ENCODE results near the gene TOP2B. TPM values are rescaled to one million over a fixed set of nuclear protein-coding genes. Genes with fewer than 3 reads are reported as not detected.

Gene TOP2B
- total RNA-seq, 2 donors from 2014 or later: 71.2 to 85.9 TPM

DNA sequence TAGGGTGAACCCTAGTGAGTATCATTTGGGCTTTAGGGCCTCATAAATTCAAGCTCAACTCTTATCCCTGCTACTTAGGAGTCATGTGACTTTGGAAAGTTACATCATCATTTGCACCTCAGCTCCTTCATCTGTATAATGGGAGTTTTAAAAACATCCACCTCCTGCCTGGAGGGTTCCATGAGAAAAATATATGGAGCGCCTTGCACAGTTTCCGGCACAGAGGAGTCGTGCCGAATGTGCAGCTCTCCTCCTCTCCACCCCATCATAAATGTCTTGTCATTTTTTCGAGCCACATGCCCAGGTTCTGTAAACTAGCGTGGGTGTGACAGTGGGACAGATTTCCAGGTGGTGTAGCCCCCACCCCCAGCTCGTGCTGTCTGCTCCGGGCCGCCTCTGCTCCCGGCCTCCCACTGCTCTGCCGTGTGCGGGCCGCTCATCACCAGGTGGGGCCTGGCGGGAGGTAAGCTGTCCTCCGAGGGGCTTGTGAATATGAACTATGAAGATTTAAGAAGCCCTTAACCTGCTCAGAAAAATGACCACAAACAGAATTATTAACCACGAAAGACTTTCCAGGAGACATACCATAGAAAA lies 90.4 kb downstream of the TOP2B start:
- H3K27ac Mint-ChIP-seq: no peak overlapping the region
- H3K27me3 Mint-ChIP-seq: peaks cover 11% of the 10 kb centered on the region
- no peaks in the 10 kb centered on the region for H3K4me1 Mint-ChIP-seq
- no peak overlapping the region for H3K4me3 Mint-ChIP-seq
- ATAC-seq (replicated peaks): no peak
- H3K36me3 Mint-ChIP-seq (ENCODE audit: low read depth): no peaks in the 10 kb centered on the region
- H3K9me3 Mint-ChIP-seq: no peaks in the 10 kb centered on the region

DNA sequence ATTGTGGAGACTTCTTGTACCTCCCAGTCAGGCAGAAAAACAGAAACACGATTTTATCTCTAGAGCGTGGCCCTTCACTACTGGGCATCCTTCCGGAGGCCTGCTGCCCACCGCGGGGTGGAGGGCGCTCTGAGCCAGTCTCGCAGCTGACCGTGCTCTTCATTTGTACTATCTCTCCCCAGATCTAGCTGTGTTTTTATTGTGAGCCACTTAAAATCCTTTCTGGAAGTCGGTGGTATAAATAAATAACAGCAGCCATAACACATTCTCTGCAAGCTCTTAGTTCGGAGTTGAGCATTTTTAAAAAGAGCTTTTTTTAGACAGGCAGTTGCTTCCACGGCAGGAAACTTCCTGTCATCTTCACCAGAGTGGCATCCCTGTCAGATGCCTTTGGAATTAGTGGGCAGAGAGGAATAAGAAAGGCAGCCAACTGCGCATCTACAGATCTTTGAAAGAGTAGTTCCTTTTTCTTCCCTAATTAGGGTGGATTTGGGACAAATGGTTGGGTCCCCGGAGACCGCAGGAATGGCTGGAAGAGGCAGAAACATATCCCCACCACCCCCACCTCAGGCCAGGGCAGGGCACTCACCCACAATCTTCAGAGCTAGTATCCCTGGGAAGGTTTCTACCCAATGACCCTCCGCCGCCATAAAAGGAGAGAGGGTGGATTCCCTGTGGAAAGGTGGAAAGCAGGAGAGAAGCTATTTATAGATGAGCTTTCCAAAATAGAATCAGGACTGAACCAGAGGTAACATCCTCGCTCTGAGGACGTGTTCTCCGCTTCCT lies 91.1 kb downstream of the TOP2B start:
- ATAC-seq (replicated peaks): no peak
- Mint-ChIP-seq H3K27ac (no peak overlapping the region), H3K36me3 (ENCODE audit: low read depth) (no peaks in the 10 kb centered on the region), H3K4me1 (no peaks in the 10 kb centered on the region), H3K4me3 (no peak overlapping the region), H3K27me3 (peaks cover 10% of the 10 kb centered on the region), H3K9me3 (no peaks in the 10 kb centered on the region)

DNA sequence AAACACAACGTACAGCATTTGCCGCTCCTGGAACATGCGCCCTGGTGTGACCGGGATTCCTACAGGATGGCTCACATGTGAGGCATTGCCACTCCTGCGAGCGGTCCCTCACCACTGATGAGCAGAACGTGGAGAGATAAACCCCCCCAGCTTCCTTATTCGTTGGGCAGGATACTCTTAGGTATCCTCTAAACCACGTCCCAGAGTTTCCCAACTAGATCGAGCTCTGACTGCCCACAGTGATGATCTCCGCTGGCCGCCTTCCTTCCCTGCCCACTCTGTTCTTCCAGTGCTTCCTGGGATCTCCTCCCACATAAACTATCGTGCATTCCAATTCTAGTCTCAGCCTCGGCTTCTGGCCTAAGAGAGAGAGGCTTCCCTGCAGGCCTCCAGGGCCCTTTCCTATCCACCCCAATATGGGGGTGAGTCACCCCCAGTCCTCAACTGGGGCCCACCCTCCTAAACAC lies 91.8 kb downstream of the TOP2B start:
- ATAC-seq (replicated peaks): no peak
- Mint-ChIP-seq H3K4me1 (no peaks in the 10 kb centered on the region), H3K27me3 (peaks cover 4% of the 10 kb centered on the region), H3K36me3 (ENCODE audit: low read depth) (no peaks in the 10 kb centered on the region), H3K4me3 (no peak overlapping the region), H3K27ac (no peak overlapping the region), H3K9me3 (no peaks in the 10 kb centered on the region)

DNA sequence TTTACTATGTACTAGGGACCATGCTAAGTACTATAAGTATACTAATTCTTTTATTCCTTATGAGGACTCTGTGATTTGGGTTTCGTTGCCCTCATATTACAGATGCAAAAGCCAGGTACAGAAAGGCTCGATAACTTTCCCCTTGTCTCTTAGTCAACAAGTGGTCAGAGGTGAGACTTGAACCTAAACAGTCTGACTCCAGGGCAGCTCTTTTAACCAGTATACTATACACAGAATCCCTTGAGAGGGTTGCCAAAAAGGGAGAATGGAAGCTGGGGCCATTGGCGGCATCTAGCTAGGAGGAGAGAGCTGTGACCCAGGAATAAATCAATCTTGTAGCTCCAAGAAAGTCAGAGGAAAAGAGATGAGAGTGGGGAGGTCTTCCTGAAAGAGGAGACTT lies 92.4 kb downstream of the TOP2B start:
- Mint-ChIP-seq H3K27ac (no peak overlapping the region), H3K9me3 (no peaks in the 10 kb centered on the region), H3K4me3 (no peak overlapping the region), H3K27me3 (peaks cover 3% of the 10 kb centered on the region), H3K36me3 (ENCODE audit: low read depth) (no peaks in the 10 kb centered on the region), H3K4me1 (no peaks in the 10 kb centered on the region)
- ATAC-seq (replicated peaks): no peak

DNA sequence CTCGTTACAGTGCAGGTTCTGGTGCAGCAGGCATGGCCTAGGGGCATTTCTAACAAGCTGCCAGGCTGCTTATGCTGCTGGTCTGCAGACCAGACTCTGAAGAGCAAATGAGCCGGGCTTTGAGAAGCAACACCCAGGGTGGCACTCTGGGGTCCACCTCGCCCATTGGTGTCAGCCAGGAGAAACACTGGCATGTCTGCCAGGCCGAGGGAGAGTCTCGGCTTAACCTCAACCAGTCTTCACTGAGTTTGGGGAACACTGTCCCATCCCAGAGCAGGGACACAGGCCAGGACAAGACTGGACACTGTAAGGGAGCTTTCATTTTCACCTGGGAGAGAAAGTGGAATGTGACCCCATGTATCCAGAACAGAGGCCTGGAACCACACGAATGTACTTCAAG lies 93.4 kb downstream of the TOP2B start:
- H3K4me3 Mint-ChIP-seq: no peak overlapping the region
- ATAC-seq (replicated peaks): no peak
- H3K27me3 Mint-ChIP-seq: no peaks in the 10 kb centered on the region
- H3K36me3 Mint-ChIP-seq (ENCODE audit: low read depth): no peaks in the 10 kb centered on the region
- H3K27ac Mint-ChIP-seq: no peak overlapping the region
- H3K9me3 Mint-ChIP-seq: no peaks in the 10 kb centered on the region
- H3K4me1 Mint-ChIP-seq: no peaks in the 10 kb centered on the region

DNA sequence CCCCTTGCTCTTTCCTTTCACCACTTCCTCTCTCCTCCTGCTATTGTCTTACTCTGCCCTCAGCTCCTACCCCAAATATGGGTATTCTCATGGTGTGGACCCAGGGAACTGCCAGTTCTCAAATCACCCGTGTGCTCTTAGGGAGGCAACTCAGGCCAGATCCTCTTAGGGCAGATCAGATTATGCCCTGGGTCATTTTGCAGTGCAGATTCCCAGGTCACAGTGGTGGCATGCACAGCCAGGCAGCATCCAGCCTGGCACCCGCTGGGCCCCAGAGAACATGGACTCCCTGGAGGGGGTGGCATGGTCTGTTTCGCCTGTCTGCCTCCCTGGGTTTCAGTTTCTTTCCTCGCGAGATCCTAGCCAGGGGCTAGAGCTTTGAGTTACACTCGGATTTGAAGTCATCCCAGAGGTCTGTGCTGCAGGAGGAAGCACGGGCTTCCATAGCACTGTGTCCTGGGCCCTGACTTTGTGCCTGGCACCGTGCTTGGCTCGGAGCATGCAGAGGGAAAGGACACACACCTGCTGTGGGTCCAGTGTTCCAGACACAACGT lies 96.1 kb downstream of the TOP2B start:
- Mint-ChIP-seq H3K9me3 (no peaks in the 10 kb centered on the region), H3K36me3 (ENCODE audit: low read depth) (no peaks in the 10 kb centered on the region), H3K4me3 (no peak overlapping the region), H3K27ac (no peak overlapping the region), H3K4me1 (no peaks in the 10 kb centered on the region), H3K27me3 (no peaks in the 10 kb centered on the region)
- ATAC-seq (replicated peaks): no peak

DNA sequence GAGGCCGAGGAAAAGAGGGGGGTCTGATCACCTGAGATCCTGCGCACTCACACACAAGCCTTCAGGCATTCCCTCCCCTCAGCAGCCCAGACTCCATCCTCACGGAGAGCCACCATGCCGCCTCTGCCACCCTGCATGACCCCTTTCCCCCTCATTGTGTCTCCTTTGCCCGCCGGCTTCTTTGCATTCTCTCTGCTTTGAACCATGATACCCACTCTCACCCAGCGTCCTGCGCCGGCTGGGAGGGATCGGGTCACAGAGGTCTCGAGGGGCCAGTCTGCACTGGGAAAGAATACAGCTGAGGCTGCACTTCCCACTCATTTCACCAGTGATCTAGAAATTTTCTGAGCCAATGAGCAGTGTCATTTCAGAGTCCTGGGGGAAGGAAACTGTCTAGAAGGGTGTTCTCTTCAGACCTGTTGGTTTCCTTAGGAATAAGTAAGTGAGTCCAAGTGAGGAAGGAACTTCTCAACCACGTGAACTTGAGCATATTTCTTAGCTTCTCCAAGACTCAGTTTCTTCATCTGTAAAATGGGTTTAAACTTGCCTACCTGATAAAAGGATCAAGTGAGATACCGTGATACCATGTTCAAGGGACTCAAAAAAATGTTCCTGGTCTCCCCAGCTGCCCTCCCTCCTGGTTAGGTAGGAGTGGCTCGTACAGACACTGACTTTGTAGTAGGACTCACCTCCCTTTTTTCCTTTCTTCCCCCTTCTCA lies 96.7 kb downstream of the TOP2B start:
- no peak for ATAC-seq (replicated peaks)
- no peak overlapping the region for H3K4me3 Mint-ChIP-seq
- no peaks in the 10 kb centered on the region for H3K36me3 Mint-ChIP-seq (ENCODE audit: low read depth)
- H3K4me1 Mint-ChIP-seq: no peaks in the 10 kb centered on the region
- H3K9me3 Mint-ChIP-seq: no peaks in the 10 kb centered on the region
- H3K27ac Mint-ChIP-seq: no peak overlapping the region
- H3K27me3 Mint-ChIP-seq: no peaks in the 10 kb centered on the region

DNA sequence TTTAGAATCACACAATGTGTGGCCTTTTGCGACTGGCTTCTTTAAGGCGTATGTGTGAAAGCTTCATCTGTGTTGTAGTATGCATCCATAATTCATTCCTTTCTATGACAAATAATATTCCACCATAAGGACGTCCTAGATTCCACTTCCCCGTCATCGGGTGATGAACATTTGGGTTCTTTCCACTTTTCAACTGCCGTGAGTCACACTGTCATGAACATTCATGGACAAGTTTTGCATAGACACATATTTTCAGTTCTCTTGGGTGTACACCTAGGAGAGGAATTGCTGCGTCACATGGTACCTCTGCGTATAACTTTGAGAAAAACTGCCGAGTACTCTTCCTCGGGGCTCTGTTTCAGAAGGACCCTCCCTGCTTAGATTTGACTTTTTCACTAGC lies 97.3 kb downstream of the TOP2B start:
- Mint-ChIP-seq H3K9me3 (no peaks in the 10 kb centered on the region), H3K27ac (no peak overlapping the region), H3K27me3 (no peaks in the 10 kb centered on the region), H3K4me3 (no peak overlapping the region), H3K36me3 (ENCODE audit: low read depth) (no peaks in the 10 kb centered on the region), H3K4me1 (no peaks in the 10 kb centered on the region)
- no peak for ATAC-seq (replicated peaks)

DNA sequence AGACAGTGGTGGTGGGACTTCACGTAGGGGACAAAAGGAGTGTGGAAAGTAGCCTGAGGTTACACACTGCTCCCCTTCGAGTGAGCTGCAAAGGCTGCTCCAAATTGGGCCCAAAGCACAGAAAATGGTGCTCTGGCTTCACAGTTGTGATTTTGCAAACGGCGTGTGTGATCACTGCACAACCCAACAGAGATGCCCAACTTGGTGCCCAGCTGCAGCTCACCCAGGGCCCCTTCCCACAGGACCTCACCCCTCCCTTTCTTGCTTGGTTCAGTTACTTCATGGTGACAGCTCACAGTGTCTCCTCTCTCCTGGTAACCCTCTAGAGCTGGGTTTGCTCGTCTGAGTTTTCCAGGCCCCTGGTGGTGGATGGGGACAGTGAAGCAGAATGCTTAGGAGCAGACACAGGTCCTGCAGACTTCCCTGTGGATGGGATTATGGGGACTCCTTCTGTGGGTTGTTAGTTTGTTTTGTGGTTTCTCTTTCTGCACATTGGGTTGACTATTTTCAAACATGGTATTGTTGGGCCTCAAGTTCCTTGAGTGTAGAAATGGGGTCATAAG lies 98.3 kb downstream of the TOP2B start:
- H3K9me3 Mint-ChIP-seq: no peaks in the 10 kb centered on the region
- H3K27ac Mint-ChIP-seq: no peak overlapping the region
- no peak for ATAC-seq (replicated peaks)
- H3K4me1 Mint-ChIP-seq: no peaks in the 10 kb centered on the region
- H3K36me3 Mint-ChIP-seq (ENCODE audit: low read depth): no peaks in the 10 kb centered on the region
- H3K4me3 Mint-ChIP-seq: no peak overlapping the region
- H3K27me3 Mint-ChIP-seq: no peaks in the 10 kb centered on the region

DNA sequence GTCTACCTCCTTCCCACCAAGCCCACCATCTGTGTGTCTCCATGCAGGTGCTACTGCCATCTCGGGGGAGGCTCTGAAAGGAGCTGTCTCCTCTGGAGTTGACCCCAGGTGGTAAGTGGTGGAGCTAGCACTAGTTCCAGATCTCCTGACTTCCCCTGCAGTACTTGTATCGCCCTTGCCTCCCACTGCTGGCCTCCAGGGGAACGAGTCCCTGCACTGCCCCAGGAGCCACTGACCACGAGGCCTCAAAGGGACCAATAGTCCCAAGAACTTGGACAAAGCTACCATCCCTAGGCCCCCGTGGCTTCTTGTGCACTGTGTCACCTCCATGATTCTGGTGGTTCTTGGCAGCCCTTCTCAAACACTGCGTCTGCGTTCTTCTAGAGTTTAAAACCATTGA lies 98.9 kb downstream of the TOP2B start:
- Mint-ChIP-seq H3K4me3 (no peak overlapping the region), H3K9me3 (no peaks in the 10 kb centered on the region), H3K27me3 (no peaks in the 10 kb centered on the region), H3K27ac (no peak overlapping the region), H3K36me3 (ENCODE audit: low read depth) (no peaks in the 10 kb centered on the region), H3K4me1 (no peaks in the 10 kb centered on the region)
- ATAC-seq (replicated peaks): no peak

DNA sequence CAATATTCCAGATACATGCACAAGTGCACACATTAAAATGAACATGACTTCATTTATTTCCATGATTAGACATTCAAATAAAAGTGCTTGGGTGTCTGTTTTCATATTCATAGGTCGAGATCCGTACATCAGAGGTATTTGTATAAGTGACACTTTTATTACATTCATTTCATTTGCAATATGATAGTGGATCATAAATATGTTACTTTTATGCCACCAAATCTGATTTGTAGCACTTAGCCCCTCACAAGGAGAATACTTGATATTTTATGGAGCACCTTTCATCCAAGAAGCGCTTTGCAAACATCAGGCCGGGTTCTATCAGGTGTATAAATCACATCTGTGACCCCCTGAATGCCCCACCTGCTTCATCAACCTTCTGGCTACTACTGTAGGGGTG lies 100.6 kb downstream of the TOP2B start:
- Mint-ChIP-seq H3K27me3 (no peaks in the 10 kb centered on the region), H3K4me3 (no peak overlapping the region), H3K36me3 (ENCODE audit: low read depth) (no peaks in the 10 kb centered on the region), H3K27ac (no peak overlapping the region), H3K9me3 (no peaks in the 10 kb centered on the region), H3K4me1 (no peaks in the 10 kb centered on the region)
- no peak for ATAC-seq (replicated peaks)

DNA sequence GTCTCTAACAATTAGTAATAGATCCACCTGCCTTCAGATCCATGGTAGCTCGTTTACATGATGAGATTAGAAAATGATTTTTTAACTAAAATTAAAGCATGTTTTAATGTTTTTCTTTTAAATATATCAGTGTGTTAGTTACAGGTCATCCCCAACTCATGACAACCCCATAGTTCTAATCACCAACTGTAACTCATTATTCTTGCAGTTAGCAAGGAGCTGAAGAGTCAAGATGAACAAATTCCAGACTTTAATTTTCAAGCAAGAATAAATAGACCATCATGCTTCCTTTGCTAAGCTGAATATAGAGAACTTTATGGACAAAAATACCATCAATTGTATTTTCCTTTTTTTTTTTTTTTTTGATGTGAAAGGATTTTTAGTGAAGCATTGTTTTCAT lies 101.1 kb downstream of the TOP2B start:
- Mint-ChIP-seq H3K9me3 (no peaks in the 10 kb centered on the region), H3K4me3 (no peak overlapping the region), H3K4me1 (no peaks in the 10 kb centered on the region), H3K27ac (no peak overlapping the region), H3K27me3 (no peaks in the 10 kb centered on the region), H3K36me3 (ENCODE audit: low read depth) (no peaks in the 10 kb centered on the region)
- no peak for ATAC-seq (replicated peaks)

DNA sequence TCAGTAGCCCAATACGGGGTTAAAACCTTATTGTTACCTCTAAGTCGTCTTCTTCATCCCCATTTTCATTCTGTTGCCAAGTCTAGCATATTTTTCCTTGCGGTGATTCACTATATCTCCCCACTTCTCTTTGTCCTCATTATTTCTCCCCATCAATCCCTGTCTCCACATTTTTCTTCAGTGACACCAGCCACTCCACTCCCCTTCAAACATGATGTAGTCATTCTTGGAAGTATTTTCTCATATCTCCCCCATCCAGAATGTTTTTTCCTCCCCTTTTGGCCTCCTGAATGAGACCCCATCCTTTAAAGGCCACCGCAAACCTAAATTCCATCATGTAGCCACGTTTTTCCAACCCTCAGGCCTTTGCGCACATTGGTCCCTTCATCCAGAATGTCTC lies 105.9 kb downstream of the TOP2B start:
- H3K36me3 Mint-ChIP-seq (ENCODE audit: low read depth): no peaks in the 10 kb centered on the region
- no peak overlapping the region for H3K4me3 Mint-ChIP-seq
- ATAC-seq (replicated peaks): no peak
- H3K4me1 Mint-ChIP-seq: no peaks in the 10 kb centered on the region
- H3K27ac Mint-ChIP-seq: no peak overlapping the region
- H3K9me3 Mint-ChIP-seq: no peaks in the 10 kb centered on the region
- H3K27me3 Mint-ChIP-seq: no peaks in the 10 kb centered on the region

DNA sequence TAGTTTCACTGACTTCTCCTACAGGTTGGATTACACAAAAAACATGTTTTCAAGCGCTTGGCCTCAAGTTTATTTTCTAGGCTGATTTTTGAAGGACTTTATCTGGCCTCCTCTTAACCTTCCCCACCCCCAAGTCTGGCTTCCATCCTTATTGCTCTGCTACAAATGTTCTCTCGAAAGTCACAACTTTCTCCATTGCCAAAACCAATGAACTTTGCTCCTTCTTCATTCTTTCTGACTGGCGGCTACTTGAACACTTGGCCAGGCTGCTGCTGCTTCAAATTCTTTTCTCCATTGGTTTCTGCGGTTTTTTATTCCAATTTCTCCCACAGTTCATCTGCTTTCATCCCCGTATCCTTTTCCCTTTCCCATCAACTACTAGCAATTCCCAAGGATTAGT lies 106.6 kb downstream of the TOP2B start:
- Mint-ChIP-seq H3K9me3 (no peaks in the 10 kb centered on the region), H3K27ac (no peak overlapping the region), H3K4me1 (no peaks in the 10 kb centered on the region), H3K36me3 (ENCODE audit: low read depth) (no peaks in the 10 kb centered on the region), H3K27me3 (no peaks in the 10 kb centered on the region), H3K4me3 (no peak overlapping the region)
- no peak for ATAC-seq (replicated peaks)
